NCI-H774 (cell line): ENCODE measurements around the gene LDLRAD4.

Source experiments
- DNase-seq: peaks from one replicate; lab custom pipeline; 2025; lab: John Stamatoyannopoulos, UW

LDLRAD4 gene

GRCh38 chr18:13202571-13202970, 16.0 kb upstream of the LDLRAD4 start:
- DNase-seq: no peak

GRCh38 chr18:13206301-13206700, 12.3 kb upstream of the LDLRAD4 start:
- no peak for DNase-seq

- no peak for DNase-seq
Observed at GRCh38 chr18:13207294-13207693, 11.3 kb upstream of the LDLRAD4 start.

DNA sequence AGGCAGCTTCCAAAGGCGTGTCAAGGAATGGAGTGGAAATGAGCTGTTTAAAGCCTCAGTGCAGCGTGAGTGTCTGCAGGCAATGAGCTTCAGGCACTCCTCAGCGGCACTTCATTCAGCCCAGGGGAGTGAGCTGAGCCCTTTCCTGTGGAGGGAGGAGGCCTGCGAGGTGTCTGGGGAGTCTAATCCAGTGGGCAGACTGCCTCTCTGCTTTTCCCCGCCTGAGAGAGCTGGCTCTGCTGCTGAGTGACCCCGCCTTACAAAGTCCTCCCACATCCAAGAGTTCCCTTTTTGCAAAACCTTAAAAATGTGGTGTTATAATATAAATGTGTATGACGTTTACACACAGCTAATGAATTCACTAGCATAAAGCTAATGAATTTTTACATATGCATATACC, 7.0 kb upstream of the LDLRAD4 start:
- no peak for DNase-seq

- DNase-seq: no peak
Observed at GRCh38 chr18:13213036-13213795, 5.3 kb upstream of the LDLRAD4 start.

- DNase-seq: no peak
Observed at GRCh38 chr18:13214609-13215008, 4.0 kb upstream of the LDLRAD4 start.

DNA sequence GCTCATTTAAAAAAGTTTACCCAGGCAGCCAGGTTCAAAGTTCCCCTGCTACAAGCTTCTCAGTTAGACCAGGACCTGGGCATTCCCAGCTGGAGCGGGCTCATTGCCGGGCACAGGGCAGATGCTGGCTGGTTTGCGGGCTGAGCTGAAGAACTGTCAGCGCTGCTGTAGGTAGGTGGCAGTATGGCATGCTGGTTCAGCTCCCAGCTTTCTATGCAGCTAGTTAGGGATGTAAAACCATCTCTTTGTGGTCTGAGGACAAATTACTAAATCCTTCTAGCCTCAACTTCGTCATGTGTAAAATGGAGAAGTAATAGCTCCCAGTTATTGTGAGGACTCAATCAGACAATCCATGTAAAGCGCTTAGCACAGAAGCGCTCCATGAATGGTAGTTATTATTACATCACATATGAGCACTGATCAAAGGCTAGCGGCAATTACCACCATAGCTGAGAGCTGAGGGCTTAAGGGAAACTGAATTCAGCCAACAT, 2.4 kb upstream of the LDLRAD4 start:
- DNase-seq: peak; percentile 56

GRCh38 chr18:13216711-13217465, 1.7 kb upstream of the LDLRAD4 start:
- DNase-seq: peak; percentile 11

DNA sequence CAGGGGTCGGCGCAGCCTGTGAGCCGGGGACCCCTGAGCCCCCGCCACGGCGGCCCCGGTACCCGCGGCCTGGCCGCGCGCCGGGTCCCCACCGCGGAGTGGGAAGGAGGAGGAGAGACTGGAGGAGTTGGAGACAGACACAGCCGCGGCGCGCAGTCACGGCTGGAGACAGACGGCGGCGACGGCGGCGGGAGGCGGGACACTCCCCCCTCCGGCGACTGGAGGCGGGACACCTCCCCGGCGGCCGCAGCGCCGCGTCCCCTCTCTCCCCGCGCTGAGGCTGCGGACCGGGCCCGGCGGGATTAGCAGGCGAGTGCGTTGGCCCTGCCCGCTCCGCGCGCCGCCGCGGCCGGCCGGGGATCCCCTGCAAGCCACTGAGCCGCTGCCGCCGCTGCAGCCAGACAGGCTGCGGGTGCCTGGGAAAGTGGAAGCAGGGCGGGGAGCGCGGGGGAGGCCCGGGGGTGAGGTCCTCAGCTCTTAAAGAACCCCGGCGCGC, 1.0 kb upstream of the LDLRAD4 start:
- peak; percentile 20 for DNase-seq

GRCh38 chr18:13217971-13218367, 591 bp upstream of the LDLRAD4 start:
- DNase-seq: peak; percentile 20

DNA sequence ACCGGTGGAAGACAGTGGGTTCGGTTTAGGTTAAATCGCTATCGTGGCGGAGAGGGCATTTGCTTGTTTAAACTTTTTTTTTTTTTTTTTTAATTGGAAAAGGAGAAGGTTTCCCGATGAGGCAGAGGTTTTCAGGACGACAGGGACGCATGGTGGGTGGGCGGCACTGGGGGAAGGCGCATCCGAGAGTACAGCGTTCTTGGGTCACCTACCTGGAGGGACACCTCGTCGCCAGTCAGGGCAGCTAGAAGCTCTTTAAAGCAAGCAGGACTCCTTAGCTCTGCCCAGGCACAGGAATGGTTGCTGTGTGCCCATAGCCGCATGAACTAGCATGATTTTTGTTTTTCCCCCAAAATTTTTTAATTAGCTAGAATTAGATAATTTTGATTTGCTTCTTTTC, 437 bp downstream of the LDLRAD4 start:
- no peak for DNase-seq

GRCh38 chr18:13219593-13220159, 1.1 kb downstream of the LDLRAD4 start:
- DNase-seq: no peak

DNA sequence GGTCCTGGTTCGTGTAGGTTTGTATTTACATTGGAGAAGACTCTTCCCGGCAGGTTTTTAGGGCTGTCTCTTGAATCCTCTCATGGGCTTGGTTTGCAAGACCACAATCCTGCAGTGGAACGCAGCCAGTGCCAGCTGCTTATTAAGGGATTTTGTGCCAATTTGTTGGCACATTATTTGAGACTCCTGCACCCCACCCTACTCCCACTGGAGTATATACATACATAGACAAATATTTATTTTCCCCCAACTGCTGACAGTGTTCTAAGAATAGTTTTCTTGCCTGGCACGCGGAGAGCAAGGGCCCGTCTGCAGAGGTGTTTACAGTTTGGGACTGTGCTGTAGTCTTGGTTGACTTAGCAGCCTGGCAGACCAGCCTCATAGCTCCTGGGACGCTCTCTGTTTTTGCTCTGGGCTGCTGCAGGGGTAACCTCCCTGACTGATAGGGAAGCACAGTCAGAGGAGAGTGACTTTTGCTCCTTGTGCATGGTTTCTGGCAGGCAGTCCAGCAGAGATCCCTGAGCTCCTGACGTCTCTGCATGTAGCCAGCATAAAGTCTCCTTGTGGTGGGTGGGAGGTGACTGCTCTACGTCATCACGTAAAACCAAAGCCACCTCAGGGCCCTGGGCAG, 1.9 kb downstream of the LDLRAD4 start:
- no peak for DNase-seq

GRCh38 chr18:13221869-13222855, 3.6 kb downstream of the LDLRAD4 start:
- DNase-seq: peak; percentile 49

DNA sequence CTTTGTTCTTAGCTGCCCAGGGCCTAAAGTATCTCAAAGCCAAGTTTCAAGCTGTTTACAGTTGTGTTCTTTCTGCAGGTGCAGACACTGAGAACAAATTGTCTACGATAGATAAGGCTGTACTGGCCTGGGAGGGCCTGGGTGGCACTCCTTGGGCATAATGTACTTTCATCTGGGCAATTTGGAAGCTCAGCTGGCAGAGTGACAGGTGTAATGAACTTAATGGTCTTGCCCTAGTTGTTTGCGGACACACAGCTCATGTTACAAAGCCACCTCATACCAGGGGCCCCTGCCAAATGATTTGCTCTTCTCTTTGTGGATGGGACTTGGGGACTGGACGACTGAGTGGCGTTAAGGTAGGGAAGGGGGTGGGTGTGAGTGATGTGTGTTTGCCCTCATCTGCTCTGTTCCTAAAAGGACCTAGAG, 4.3 kb downstream of the LDLRAD4 start:
- DNase-seq: peak; percentile 66

- DNase-seq: no peak
Observed at GRCh38 chr18:13223311-13224143, 5.0 kb downstream of the LDLRAD4 start.

DNA sequence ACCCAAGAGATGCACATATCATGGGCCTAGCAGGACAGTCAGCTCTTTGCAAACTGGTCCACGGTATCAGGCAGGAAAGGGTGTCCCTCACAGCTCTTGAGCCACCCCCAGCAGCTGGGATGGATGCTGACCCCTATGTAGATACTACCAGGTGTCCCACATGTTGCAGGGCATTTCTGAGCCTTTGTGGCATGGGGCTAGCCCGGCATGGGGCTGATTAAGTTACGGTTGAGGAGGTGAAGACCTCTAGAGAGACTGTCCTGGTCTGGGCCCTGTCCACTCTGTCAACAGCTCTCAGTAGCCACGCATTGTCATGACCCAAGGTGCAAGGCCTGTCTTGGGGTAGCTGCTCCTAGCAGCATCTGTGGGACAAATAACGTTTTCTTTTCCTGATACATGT, 6.7 kb downstream of the LDLRAD4 start:
- DNase-seq: no peak

DNA sequence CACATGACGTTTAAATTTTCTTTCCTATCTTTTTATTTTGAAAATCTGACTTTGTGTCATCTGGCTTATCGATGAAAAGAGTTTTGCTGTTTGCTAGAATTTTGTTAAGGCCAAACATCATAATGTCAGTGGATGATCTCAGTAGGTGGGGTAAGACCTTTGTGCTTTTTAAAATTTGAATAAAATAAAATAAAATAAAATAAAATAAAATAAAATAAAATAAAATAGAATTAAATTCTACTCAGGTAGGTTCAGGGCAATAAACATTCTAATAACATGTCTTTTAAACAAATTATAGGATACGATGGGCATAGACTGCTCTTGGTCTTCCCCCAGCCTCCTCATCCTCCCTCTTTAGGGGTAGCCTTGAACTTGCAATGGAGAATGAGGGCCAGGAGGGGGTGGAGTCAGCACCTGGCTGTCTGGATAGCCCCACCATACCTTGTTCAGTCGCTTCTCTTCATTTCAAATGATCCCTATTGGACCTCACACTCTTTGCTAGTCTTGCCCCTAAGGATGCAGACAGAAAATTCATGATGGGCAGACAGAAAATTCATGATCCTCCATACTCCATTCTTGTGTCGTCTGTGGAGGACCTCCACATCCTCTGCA, 8.1 kb downstream of the LDLRAD4 start:
- DNase-seq: no peak

GRCh38 chr18:13227910-13228309, 9.3 kb downstream of the LDLRAD4 start:
- no peak for DNase-seq
